ENCODE measurements around the gene BMP6. TPM values are rescaled to one million over a fixed set of nuclear protein-coding genes. Genes with fewer than 3 reads are reported as not detected.

Gene BMP6
- total and polyA plus RNA-seq, 2 of the 8 experiments (the other 6 are each of a cell fraction or from before 2014, with no cell fraction given), result 2.0 to 2.1 TPM

GRCh38 chr6:7787137-7787608 is 61.3 kb downstream of the BMP6 start:
- Histone ChIP-seq H4K5ac (ENCODE audit: insufficient read length, low read depth, low read length) (no peak overlapping the region), H2BK12ac (ENCODE audit: low read depth, low read length) (no peak overlapping the region), H3K4me1 (replicated peaks in 1 of 4; ENCODE audit: control insufficient read depth in 3 of 4, insufficient read depth in 4 of 4, low read length in 3 of 4) (no peaks in the 10 kb centered on the region), H3K23ac (ENCODE audit: insufficient read length) (no peak overlapping the region), H2BK5ac (ENCODE audit: low read depth, low read length) (no peak overlapping the region), H3K4ac (replicated peaks; ENCODE audit: insufficient read length, low read depth, low read length) (no peak overlapping the region), H4K20me1 (replicated peaks in 1 of 2; ENCODE audit: control insufficient read depth in 1 of 2, insufficient read depth in 2 of 2, low read length in 2 of 2) (no peaks in the 10 kb centered on the region), H2BK15ac (ENCODE audit: low read length) (no peak overlapping the region), H2BK120ac (replicated peaks; ENCODE audit: low read depth, low read length) (no peak overlapping the region), H3K9ac (replicated peaks in 1 of 4; ENCODE audit: extremely low read depth in 1 of 4, low read depth in 3 of 4, low read length in 3 of 4) (no peak overlapping the region), H3K4me3 (ENCODE audit: extremely low read depth in 1 of 4, insufficient read depth in 2 of 4, low read depth in 3 of 4, low read length in 4 of 4) (no peak overlapping the region), H4K91ac (replicated peaks; ENCODE audit: insufficient read length, low read length) (no peak overlapping the region), H3K23me2 (ENCODE audit: low read depth, low read length) (no peaks in the 10 kb centered on the region), H3K27me3 (replicated peaks in 1 of 4; ENCODE audit: control insufficient read depth in 3 of 4, extremely low read depth in 1 of 4, insufficient read depth in 3 of 4, low read length in 3 of 4) (no peaks in the 10 kb centered on the region), H2AK5ac (ENCODE audit: low read depth, low read length) (no peak overlapping the region), H2BK20ac (ENCODE audit: low read length) (no peak overlapping the region), H3K79me1 (ENCODE audit: low read depth, low read length) (no peaks in the 10 kb centered on the region; the same call in 1 of the 2 replicates), H3K27ac (ENCODE audit: low read depth, low read length) (no peak overlapping the region), H3K18ac (ENCODE audit: extremely low read depth, low read length) (no peak overlapping the region), H3K79me2 (ENCODE audit: control insufficient read depth in 1 of 2, insufficient read depth in 2 of 2, low read length in 2 of 2) (no peaks in the 10 kb centered on the region), H3K9me3 (ENCODE audit: insufficient read depth in 2 of 2, low read depth in 1 of 2, low read length in 1 of 2) (no peaks in the 10 kb centered on the region), H2AFZ (ENCODE audit: low read length) (no peak overlapping the region), H3K56ac (replicated peaks; ENCODE audit: insufficient read length, low read depth, low read length) (no peak overlapping the region), H3K14ac (ENCODE audit: insufficient read length) (no peak overlapping the region), H3K36me3 (ENCODE audit: control insufficient read depth in 2 of 4, insufficient read depth in 4 of 4, low read length in 3 of 4) (no peaks in the 10 kb centered on the region), H3K4me2 (ENCODE audit: insufficient read depth in 1 of 2, low read depth in 2 of 2, low read length in 2 of 2) (no peak overlapping the region), H4K8ac (ENCODE audit: extremely low read depth, insufficient read depth, low read length) (no peak overlapping the region)
- 84% methylated on average over 5 of the region's 5 CpGs; no CpG with 5 or more reads in 1 of the 2 experiments for WGBS, 2 experiments (ENCODE audit: extremely low coverage in 1 of 2, insufficient coverage in 1 of 2, insufficient read length in 1 of 2, insufficient replicate concordance in 2 of 2, low coverage in 1 of 2, low lambda C conversion rate in 2 of 2, missing lambda C conversion rate in 1 of 2)
- FAIRE-seq (no peak), DNase-seq (ENCODE audit: low read depth in 1 of 2, low spot score in 2 of 2) (no peak)
- CTCF ChIA-PET (ENCODE audit: partially characterized antibody), result interaction anchor here (0.7 to 1.5 kb wide), 3 partner anchors 11 to 54 kb away, joined by 3 to 5 read pairs (median 3); no protein-coding TSS in a partner anchor
- TF ChIP-seq FOSL1 (IDR thresholded peaks at IDR 0.05; ENCODE audit: insufficient read depth, low read depth, low read length) (no peak), TAF1 (IDR thresholded peaks at IDR 0.05; ENCODE audit: low read depth, low read length) (no peak), EGR1 (IDR thresholded peaks at IDR 0.05; ENCODE audit: borderline replicate concordance, low read depth, low read length) (no peak), KDM4A (IDR thresholded peaks at IDR 0.05; ENCODE audit: low read depth, low read length, severe bottlenecking) (no peak), GABPA (IDR thresholded peaks at IDR 0.05; ENCODE audit: borderline replicate concordance, insufficient read depth, low read length) (no peak), CBX8 (IDR thresholded peaks at IDR 0.05; ENCODE audit: borderline replicate concordance, low read depth, low read length) (no peak)
- POLR2A ChIA-PET (ENCODE audit: partially characterized antibody), result interaction anchor here (1.0 kb wide), 1 partner anchor 27 kb away, joined by 5 read pairs; no protein-coding TSS in a partner anchor

All from H1 (cell line).